Measurements from ENCODE around the gene ANGPTL5. TPM values are rescaled to one million over a fixed set of nuclear protein-coding genes. Genes with fewer than 3 reads are reported as not detected.

Gene ANGPTL5
- total and polyA plus RNA-seq, 7 donors = 0.03 to 0.21 (median 0.15) TPM; not detected in 1

- Histone ChIP-seq H3K36me3 (ENCODE audit: insufficient read depth in 1 of 2, low read depth in 1 of 2) (no peaks in the 10 kb centered on the region), H3K9me3 (no peaks in the 10 kb centered on the region), H3K27me3 (ENCODE audit: insufficient read depth in 3 of 3, low read length in 2 of 3) (no peaks in the 10 kb centered on the region), H3K4me1 (no peaks in the 10 kb centered on the region), H3K4me3 (no peak overlapping the region), H3K27ac (no peak overlapping the region)
- DNase-seq (no peak), ATAC-seq (no peak)
- TF ChIP-seq, protein P1, sequence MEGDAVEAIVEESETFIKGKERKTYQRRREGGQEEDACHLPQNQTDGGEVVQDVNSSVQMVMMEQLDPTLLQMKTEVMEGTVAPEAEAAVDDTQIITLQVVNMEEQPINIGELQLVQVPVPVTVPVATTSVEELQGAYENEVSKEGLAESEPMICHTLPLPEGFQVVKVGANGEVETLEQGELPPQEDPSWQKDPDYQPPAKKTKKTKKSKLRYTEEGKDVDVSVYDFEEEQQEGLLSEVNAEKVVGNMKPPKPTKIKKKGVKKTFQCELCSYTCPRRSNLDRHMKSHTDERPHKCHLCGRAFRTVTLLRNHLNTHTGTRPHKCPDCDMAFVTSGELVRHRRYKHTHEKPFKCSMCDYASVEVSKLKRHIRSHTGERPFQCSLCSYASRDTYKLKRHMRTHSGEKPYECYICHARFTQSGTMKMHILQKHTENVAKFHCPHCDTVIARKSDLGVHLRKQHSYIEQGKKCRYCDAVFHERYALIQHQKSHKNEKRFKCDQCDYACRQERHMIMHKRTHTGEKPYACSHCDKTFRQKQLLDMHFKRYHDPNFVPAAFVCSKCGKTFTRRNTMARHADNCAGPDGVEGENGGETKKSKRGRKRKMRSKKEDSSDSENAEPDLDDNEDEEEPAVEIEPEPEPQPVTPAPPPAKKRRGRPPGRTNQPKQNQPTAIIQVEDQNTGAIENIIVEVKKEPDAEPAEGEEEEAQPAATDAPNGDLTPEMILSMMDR (IDR thresholded peaks at IDR 0.05) = no peak
- intact Hi-C loops (cut with DNase I) = loop anchor here in 1 of 2 donors (10.0 kb wide), 1 partner anchor 390 kb away; no protein-coding TSS in a partner anchor
Measured at GRCh38 chr11:101844608-101845007, 71.7 kb downstream of the ANGPTL5 start.

DNA sequence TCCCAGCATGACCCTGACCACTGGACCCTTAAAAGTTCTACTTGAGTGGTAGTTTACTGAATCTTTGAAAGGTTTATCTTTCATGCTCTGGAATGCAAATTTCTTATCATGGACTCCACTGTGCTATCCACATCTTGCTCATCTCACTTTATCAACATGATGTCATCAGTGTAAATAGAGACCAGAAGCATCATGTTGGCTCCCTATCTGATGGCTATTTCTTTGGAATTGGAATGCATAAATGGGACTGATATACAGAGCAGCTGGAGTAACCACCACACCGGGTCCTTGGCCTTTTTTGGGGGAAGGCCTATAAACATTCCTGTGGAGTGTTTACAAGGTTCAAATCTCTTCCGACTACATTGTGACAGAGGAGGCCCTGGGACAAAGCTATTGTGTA lies 75.6 kb downstream of the ANGPTL5 start:
- H3K27me3 ChIP-seq (ENCODE audit: insufficient read depth in 3 of 3, low read length in 2 of 3) = no peaks in the 10 kb centered on the region
- no peaks in the 10 kb centered on the region for H3K4me1 ChIP-seq
- no peaks in the 10 kb centered on the region for H3K36me3 ChIP-seq (ENCODE audit: insufficient read depth in 1 of 2, low read depth in 1 of 2)
- no peak overlapping the region for H3K4me3 ChIP-seq
- no peak for ATAC-seq
- 82 to 90% (median 87%) methylated on average over 2 of the region's 2 CpGs for WGBS, 3 donors
- H3K27ac ChIP-seq = no peak overlapping the region
- TF ChIP-seq, protein P1 (IDR thresholded peaks at IDR 0.05) = no peak
- no peaks in the 10 kb centered on the region for H3K9me3 ChIP-seq
- DNase-seq = no peak
- intact Hi-C loops (cut with DNase I) = loop anchor here in 1 of 2 donors (10.0 kb wide), 1 partner anchor 386 kb away; no protein-coding TSS in a partner anchor

Other genes starting within 250 kb of the ANGPTL5 start
- gene CEP126, start 1.5 kb downstream of the ANGPTL5 start, total RNA-seq = 1 to 10 TPM in 1 of 4 donors, under 1 TPM in 3; 0.46 to 1.2 (median 0.52) TPM
- under 1 TPM; 0.12 to 0.34 (median 0.21) TPM for gene CEP126, start 1.5 kb downstream of the ANGPTL5 start, polyA plus RNA-seq
- under 1 TPM in 2 of 4 donors, not detected in 2; 0.66 to 0.86 TPM for gene CFAP300, start 130.9 kb upstream of the ANGPTL5 start, total RNA-seq
- gene CFAP300, start 130.9 kb upstream of the ANGPTL5 start, polyA plus RNA-seq = under 1 TPM; 0.11 to 0.22 (median 0.14) TPM
- 100 to 1,000 TPM in 2 of 4 donors, 10 to 100 TPM in 2; 28.6 to 124 (median 82.3) TPM for gene YAP1, start 193.9 kb upstream of the ANGPTL5 start, total RNA-seq
- gene YAP1, start 193.9 kb upstream of the ANGPTL5 start, polyA plus RNA-seq = 10 to 100 TPM; 11.5 to 42.3 (median 32.1) TPM

All from psoas muscle (tissue), 8 donors.